HUES64 (cell line): ENCODE data around the gene IRAK2.
"Not testable (repeated sequence)": the region's sequence is repeated elsewhere in the genome, so short reads cannot be mapped to it uniquely, and the experiment has no call there.

Experiments
- H3K27ac ChIP-seq: 2 replicates; pipeline ENCODE4 v1.7.0; 2013; ENCODE audit warnings: low read depth, low read length, inconsistent platforms
- H3K27me3 ChIP-seq: 2 replicates; pipeline ENCODE4 v1.6.1; 2013; ENCODE audit warnings: mild to moderate bottlenecking, low read length; ENCODE audit not compliant: insufficient read depth
- H3K36me3 ChIP-seq: 2 replicates; pipeline ENCODE4 v1.6.1; 2013; ENCODE audit warnings: mild to moderate bottlenecking, low read length; ENCODE audit not compliant: insufficient read depth
- H3K4me1 ChIP-seq: 2 replicates; pipeline ENCODE4 v1.6.1; 2013; ENCODE audit warnings: mild to moderate bottlenecking, low read length, moderate library complexity; ENCODE audit not compliant: insufficient read depth
- H3K4me3 ChIP-seq: 2 replicates; pipeline ENCODE4 v1.5.1; 2013; ENCODE audit warnings: mild to moderate bottlenecking, low read length, moderate library complexity
- H3K9ac ChIP-seq: 2 replicates; pipeline ENCODE4 v1.6.1; 2013; ENCODE audit warnings: mild to moderate bottlenecking, low read depth, low read length
- H3K9me3 ChIP-seq: 2 replicates; pipeline ENCODE4 v1.6.1; 2013; ENCODE audit warnings: low read depth, low read length; ENCODE audit not compliant: insufficient read depth
- WGBS: fragments of 150-250, 120-280 bp; methylation state at CpG from one replicate; pipeline ENCODE4 v1.1.7; 2013; ENCODE audit warnings: missing lambda C conversion rate; 5-methylcytosine and 5-hydroxymethylcytosine counted together

IRAK2 gene

DNA sequence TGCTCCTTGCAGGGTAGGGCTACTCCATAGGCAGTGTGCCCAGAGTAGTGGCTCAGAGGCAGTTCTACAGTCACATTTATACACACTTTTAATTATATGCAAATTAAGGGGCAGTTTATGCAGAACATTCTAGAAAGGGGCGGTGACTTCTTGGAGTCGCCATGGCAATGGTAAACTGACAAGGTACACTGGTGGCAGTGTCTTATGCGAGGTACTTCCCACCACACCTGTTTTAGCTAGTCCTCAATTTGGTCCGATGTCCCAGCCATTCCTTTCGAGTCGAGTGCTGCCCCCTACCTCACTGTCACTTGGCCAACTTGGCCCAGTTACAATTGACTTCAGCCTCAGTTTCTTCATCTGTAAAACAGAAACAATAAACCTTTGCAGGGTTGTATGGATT lies 3.8 kb upstream of the IRAK2 start:
- Histone ChIP-seq H3K4me3 (no peak overlapping the region), H3K9me3 (no peaks in the 10 kb centered on the region), H3K9ac (no peak overlapping the region), H3K36me3 (no peaks in the 10 kb centered on the region), H3K27ac (no peak overlapping the region), H3K4me1 (no peaks in the 10 kb centered on the region), H3K27me3 (peaks cover 7% of the 10 kb centered on the region)
- WGBS: 81% methylated on average over 6 of the region's 6 CpGs

DNA sequence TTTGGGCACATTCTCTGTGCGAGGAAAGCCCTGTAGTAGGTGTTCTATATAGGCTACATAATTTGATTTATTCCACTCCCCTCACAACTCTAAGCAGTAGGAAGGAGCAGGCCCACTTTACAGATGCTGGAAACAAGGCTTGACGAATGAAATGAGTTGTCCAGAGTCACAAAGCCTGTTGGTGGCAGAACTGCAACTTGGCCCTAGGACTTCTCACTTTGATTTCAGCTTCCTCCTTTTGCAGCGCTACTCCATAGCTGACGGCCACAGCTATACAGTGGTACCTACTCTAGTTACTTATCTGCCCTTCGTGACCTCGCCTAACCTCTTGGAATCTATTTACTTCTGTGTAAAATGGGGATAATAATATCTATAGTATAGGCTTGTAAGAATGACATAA lies 2.5 kb upstream of the IRAK2 start:
- Histone ChIP-seq H3K27me3 (peaks cover 11% of the 10 kb centered on the region), H3K27ac (no peak overlapping the region), H3K9me3 (no peaks in the 10 kb centered on the region), H3K36me3 (no peaks in the 10 kb centered on the region), H3K4me1 (no peaks in the 10 kb centered on the region), H3K4me3 (no peak overlapping the region), H3K9ac (no peak overlapping the region)
- WGBS: 93% methylated on average over 3 of the region's 6 CpGs

DNA sequence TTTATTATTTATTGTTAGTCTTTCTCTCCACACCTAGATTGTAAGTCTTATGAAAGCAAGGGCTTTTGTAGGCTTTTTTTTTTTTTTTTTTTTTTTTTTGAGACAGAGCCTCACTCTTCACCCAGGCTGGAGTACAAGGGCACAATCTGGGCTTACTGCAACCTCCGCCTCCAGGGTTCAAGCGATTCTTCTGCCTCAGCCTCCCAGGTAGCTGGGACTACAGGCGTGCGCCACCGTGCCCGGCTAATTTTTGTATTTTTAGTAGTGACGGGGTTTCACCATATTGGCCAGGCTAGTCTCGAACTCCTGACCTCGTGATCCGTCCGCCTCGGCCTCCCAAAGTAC lies 546 bp upstream of the IRAK2 start:
- WGBS: 79% methylated on average over 12 of the region's 12 CpGs
- H3K27me3 ChIP-seq: peaks cover 11% of the 10 kb centered on the region
- H3K9me3 ChIP-seq, H3K27ac ChIP-seq, H3K36me3 ChIP-seq, H3K9ac ChIP-seq, H3K4me1 ChIP-seq: not testable (repeated sequence)
- peak overlapping the region; percentile 76; the same call in 1 of the 2 replicates for H3K4me3 ChIP-seq

DNA sequence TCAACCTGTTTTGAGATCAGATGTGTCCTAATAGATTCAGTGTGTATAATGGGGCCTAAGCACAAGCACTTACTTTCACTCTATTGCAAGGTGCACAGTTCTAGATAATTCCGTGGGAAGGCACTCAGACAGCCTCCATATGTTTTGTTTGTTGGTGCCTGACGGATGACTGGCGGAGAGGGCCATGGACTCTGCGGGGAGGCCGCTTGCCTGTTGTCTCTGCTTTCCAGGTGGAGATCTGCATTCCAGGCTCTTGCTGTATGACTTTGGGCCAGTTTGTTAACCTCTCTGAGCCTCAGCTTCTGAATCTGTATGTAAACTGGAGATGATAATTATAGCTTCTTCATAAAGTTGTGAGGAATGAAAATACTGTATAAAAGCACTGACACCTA lies 1.5 kb downstream of the IRAK2 start:
- no peaks in the 10 kb centered on the region for H3K4me1 ChIP-seq

DNA sequence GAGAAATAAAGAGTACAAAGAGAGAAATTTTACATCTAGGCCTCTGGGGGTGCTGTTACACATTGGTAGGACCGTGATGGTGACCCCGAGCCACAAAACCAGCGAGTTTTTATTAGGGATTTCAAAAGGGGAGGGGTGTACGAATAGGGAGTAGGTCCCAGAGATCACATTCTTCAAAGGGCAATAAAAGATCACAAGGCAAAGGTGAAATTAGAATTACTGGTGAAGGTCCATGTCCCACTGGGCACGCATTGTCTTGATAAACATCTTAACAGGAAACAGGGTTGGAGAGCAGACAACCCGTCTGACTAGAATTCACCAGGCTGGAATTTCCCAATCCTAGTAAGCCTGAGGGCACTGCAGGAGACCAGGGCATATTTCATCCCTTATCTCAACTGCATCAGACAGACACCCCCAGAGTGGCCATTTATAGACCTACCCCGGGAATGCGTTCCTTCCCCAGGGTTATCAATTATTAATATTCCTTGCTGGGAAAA lies 4.3 kb downstream of the IRAK2 start:
- H3K27me3 ChIP-seq: peaks cover 11% of the 10 kb centered on the region
- peaks cover 7% of the 10 kb centered on the region for H3K9me3 ChIP-seq
- no peaks in the 10 kb centered on the region for H3K4me1 ChIP-seq
- no peak overlapping the region for H3K27ac ChIP-seq
- H3K9ac ChIP-seq: no peak overlapping the region
- H3K4me3 ChIP-seq: no peak overlapping the region
- 79% methylated on average over 8 of the region's 8 CpGs for WGBS
- H3K36me3 ChIP-seq: no peaks in the 10 kb centered on the region

More for the DNA sequence above, 1.5 kb downstream of the IRAK2 start:
- no peak overlapping the region for H3K27ac ChIP-seq
- H3K9me3 ChIP-seq: peaks cover 7% of the 10 kb centered on the region
- H3K36me3 ChIP-seq: no peaks in the 10 kb centered on the region
- peaks cover 11% of the 10 kb centered on the region for H3K27me3 ChIP-seq
- no peak overlapping the region for H3K4me3 ChIP-seq
- no peak overlapping the region for H3K9ac ChIP-seq
- 92% methylated on average over 5 of the region's 5 CpGs for WGBS

DNA sequence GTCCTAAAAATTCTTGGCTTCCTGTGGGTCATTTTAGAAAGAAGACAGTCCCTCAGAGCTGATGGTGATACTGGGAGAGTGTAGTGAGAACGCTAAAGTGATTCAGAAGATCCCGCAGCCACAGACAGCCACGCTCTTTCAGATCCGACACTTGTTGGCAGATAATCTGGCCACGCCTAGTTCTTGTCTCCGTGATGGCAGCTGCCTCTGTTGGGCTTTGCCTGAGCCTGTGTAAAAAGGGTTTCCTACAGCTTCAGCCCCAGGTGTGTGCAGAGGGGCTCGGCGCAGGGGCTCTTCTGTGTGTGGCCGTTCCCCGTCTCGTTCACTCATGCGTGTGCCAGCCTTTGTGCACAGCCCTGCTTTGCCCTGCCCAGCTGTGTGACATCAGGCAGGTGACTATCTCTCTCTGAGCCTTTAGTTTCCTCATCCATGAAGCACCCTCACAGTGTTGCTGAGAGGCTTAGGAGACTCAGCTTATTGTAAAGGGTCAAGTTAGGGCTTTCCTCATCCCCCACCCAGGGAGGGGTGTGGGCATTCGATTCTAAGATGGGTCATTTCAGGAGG lies 6.3 kb downstream of the IRAK2 start:
- H3K4me1 ChIP-seq: no peaks in the 10 kb centered on the region
- no peak overlapping the region for H3K27ac ChIP-seq
- H3K9me3 ChIP-seq: peaks cover 7% of the 10 kb centered on the region
- H3K9ac ChIP-seq: no peak overlapping the region
- no peaks in the 10 kb centered on the region for H3K36me3 ChIP-seq
- H3K4me3 ChIP-seq: no peak overlapping the region
- 93% methylated on average over 13 of the region's 13 CpGs for WGBS
- 0 out of 2 replicates have a peak, but pooled peaks cover 3% of the 10 kb centered on the region for H3K27me3 ChIP-seq

DNA sequence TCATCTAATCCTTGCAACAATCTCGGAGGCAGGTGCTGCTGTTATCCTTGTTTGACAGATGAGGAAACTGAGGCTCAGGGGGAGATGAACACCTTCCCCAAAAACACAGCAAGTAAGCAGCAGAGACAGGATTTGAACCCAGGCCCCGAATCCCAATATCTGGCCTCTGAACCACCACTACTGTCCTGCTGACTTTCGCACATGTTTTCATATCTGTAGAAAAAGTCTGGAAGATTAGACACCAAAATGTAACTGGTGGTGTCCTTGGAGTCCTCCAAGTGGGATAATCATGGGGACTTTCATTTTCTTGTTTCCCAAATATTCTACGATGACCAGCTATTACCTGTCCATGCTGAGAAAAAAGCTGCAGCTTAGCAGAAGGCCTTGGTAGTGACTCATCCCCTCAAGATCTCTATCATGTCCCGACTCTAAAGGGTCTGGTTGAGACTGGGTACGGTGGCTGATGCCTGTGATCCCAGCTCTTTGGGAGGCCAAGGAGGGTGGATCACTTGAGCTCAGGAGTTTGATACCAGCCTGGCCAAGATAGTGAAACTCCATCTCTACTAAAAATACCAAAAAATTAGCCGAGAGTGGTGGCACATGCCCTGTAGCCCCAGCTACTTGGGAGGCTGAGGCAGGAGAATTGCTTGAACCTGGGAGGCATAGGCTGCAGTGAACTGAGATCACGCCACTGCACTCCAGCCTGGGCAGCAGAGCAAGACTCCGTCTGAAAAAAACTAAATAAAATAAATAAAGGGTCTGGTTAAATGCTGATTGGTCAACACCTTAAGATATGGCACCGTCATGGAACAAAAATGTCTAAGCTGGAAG lies 8.6 kb downstream of the IRAK2 start:
- Histone ChIP-seq H3K9ac (no peak overlapping the region), H3K4me3 (no peak overlapping the region), H3K36me3 (no peaks in the 10 kb centered on the region), H3K4me1 (no peaks in the 10 kb centered on the region), H3K9me3 (peaks cover 7% of the 10 kb centered on the region), H3K27me3 (no peaks in the 10 kb centered on the region), H3K27ac (no peak overlapping the region)
- WGBS: 92% methylated on average over 9 of the region's 10 CpGs

DNA sequence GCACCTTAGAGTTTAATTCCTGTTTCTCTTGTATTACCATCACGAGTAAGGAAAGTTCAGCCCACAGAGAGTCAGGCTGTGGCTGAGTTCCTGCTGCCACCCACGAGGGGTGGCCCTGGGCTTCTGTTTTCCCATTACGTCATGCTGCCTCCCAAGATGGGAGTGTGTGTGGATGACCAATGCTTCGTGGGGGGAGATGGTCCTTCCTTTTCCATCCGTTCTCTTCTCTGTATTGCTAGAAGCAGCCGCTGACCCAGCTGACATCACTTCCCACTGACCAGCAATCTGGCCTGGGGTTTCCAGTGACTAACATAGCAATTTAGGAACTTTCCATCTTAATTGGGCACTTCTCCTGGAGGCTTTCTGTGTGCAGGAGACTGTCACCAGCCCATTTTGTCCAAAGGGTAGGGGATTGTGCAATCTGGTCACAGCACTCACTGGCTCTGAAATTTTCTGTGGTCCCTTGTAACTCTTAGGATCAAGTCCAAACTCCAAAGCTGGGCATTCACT lies 9.3 kb downstream of the IRAK2 start:
- 81% methylated on average over 6 of the region's 6 CpGs for WGBS
- Histone ChIP-seq H3K27me3 (no peaks in the 10 kb centered on the region), H3K36me3 (no peaks in the 10 kb centered on the region), H3K4me3 (no peak overlapping the region), H3K27ac (no peak overlapping the region), H3K4me1 (no peaks in the 10 kb centered on the region), H3K9me3 (peaks cover 2% of the 10 kb centered on the region), H3K9ac (no peak overlapping the region)

DNA sequence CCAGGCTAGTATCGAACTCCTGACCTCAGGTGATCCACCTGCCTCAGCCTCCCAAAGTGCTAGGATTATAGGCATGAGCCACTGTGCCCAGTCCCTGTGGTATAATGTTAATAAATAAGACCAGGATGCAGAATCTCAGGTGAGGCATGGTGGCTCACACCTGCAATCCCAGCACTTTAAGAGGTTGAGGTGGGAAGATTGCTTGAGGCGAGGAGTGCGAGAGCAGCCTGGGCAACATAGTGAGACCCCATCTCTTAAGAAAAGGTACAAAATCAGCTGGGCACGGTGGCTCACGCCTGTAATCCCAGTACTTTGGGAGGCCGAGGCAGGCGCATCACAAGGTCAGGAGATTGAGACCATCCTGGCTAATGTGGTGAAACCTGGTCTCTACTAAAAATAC lies 10.6 kb downstream of the IRAK2 start:
- not testable (repeated sequence) for H3K9me3 ChIP-seq, H3K9ac ChIP-seq, H3K36me3 ChIP-seq, H3K4me1 ChIP-seq, H3K4me3 ChIP-seq, H3K27me3 ChIP-seq, H3K27ac ChIP-seq
- WGBS: 98% methylated on average over 7 of the region's 7 CpGs

DNA sequence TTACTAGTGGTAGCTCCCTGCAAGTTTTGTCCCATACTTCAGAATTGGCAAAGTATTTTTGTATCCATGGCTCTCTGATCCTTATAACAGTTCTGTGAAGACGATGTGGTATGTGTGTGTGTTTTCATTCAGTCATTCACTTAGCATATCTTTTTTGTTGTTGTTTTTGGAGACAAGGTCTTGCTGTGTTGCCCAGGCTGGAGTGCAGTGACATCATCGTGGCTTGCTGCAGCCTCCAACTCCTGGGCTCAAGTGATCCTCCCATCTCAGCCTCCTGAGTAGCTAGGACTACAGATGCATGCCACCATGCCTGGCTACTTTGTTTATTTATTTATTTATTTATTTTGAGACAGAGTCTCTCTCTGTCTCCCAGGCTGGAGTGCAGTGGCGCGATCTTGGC lies 11.4 kb downstream of the IRAK2 start:
- H3K36me3 ChIP-seq, H3K4me1 ChIP-seq, H3K27me3 ChIP-seq, H3K27ac ChIP-seq, H3K9ac ChIP-seq, H3K4me3 ChIP-seq, H3K9me3 ChIP-seq: not testable (repeated sequence)
- 94% methylated on average over 3 of the region's 4 CpGs for WGBS

DNA sequence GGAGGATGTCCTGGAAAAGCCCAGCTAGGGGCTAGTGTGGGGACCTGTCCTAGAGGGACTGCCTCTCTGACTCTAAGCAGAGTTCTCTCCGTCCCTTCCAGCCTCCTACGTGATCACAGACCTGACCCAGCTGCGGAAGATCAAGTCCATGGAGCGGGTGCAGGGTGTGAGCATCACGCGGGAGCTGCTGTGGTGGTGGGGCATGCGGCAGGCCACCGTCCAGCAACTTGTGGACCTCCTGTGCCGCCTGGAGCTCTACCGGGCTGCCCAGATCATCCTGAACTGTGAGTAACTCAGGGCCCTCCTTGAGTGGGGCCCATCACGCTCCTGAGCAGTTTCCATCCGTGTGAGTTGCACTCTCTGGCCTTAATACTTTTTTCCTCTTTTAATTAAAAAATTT lies 13.0 kb downstream of the IRAK2 start:
- 91% methylated on average over 12 of the region's 12 CpGs for WGBS
- no peaks in the 10 kb centered on the region for H3K4me1 ChIP-seq

More for the DNA sequence above, 13.0 kb downstream of the IRAK2 start:
- Histone ChIP-seq H3K27me3 (no peaks in the 10 kb centered on the region), H3K4me3 (no peak overlapping the region), H3K27ac (no peak overlapping the region), H3K36me3 (no peaks in the 10 kb centered on the region), H3K9ac (no peak overlapping the region), H3K9me3 (no peaks in the 10 kb centered on the region)
